Thyroid gland (tissue), 4 donors: Measurements from ENCODE around the gene LOXHD1. TPM values are rescaled to one million over a fixed set of nuclear protein-coding genes. Genes with fewer than 3 reads are reported as not detected.

Experiments
- DNase-seq, 2 donors: peaks; one replicate each; pipeline ENCODE4 v3.0.0-alpha.2; 2019
- H3K27ac ChIP-seq, 3 donors: fragments of 200-600 bp; sonication (generic); 1 replicate in 2 of 3; 2 replicates in 1 of 3; pipeline ENCODE4 v1.5.1; 2016 to 2019; ENCODE audit warnings: mild to moderate bottlenecking in 1 of 3, moderate library complexity in 1 of 3
- H3K27me3 ChIP-seq: fragments of 200-600 bp; sonication (generic); one replicate; pipeline ENCODE4 v1.5.1; 2019
- H3K36me3 ChIP-seq, 2 donors: fragments of 200-600 bp; sonication (generic); one replicate each; pipeline ENCODE4 v1.5.1; 2016 to 2019
- H3K4me1 ChIP-seq, 2 donors: fragments of 200-600 bp; sonication (generic); one replicate each; pipeline ENCODE4 v1.5.1; 2017 to 2019
- H3K4me3 ChIP-seq, 3 donors: fragments of 200-600 bp; sonication (generic); replicated peaks in 1 of 3; 1 replicate in 2 of 3; 2 replicates in 1 of 3; pipeline ENCODE4 v1.5.1; 2016; ENCODE audit warnings: mild to moderate bottlenecking in 1 of 3
- H3K9me3 ChIP-seq: fragments of 200-600 bp; sonication (generic); one replicate; pipeline ENCODE4 v1.5.1; 2017
- POLR2A ChIP-seq, 2 donors: fragments of 450-650 bp; IDR thresholded peaks; one replicate each; pipeline ENCODE4 v1.6.1; 2017; ENCODE audit warnings: antibody characterized with exemption in 2 of 2, mild to moderate bottlenecking in 2 of 2, moderate library complexity in 1 of 2
- WGBS, 2 donors: methylation state at CpG; one replicate each; pipeline ENCODE4 v1.1.5; 2017; 5-methylcytosine and 5-hydroxymethylcytosine counted together
- intact Hi-C: fragments of 100-400 bp; cut with DNase I; formaldehyde crosslinking; loops from one replicate; pipeline ENCODE4 v1.15.1; 2023
- total RNA-seq, 4 donors: library from RNA; depleted of rRNA; stranded (reverse); fragments of >200 nt; gene quantifications; one replicate each; pipeline ENCODE4 v1.2.3, GENCODE V29; 2016
- TF ChIP-seq, protein P1 (sequence below), 6 experiments: fragments of 200-600 bp in 3 of 6; fragments of 450-650 bp in 3 of 6; sonication (generic) in 3 of 6; IDR thresholded peaks; one replicate each; pipeline ENCODE4 v1.5.1; 2016 to 2019; ENCODE audit warnings: antibody characterized with exemption in 6 of 6, mild to moderate bottlenecking in 2 of 6, inconsistent platforms in 1 of 6, moderate library complexity in 1 of 6

LOXHD1 gene, protein sequence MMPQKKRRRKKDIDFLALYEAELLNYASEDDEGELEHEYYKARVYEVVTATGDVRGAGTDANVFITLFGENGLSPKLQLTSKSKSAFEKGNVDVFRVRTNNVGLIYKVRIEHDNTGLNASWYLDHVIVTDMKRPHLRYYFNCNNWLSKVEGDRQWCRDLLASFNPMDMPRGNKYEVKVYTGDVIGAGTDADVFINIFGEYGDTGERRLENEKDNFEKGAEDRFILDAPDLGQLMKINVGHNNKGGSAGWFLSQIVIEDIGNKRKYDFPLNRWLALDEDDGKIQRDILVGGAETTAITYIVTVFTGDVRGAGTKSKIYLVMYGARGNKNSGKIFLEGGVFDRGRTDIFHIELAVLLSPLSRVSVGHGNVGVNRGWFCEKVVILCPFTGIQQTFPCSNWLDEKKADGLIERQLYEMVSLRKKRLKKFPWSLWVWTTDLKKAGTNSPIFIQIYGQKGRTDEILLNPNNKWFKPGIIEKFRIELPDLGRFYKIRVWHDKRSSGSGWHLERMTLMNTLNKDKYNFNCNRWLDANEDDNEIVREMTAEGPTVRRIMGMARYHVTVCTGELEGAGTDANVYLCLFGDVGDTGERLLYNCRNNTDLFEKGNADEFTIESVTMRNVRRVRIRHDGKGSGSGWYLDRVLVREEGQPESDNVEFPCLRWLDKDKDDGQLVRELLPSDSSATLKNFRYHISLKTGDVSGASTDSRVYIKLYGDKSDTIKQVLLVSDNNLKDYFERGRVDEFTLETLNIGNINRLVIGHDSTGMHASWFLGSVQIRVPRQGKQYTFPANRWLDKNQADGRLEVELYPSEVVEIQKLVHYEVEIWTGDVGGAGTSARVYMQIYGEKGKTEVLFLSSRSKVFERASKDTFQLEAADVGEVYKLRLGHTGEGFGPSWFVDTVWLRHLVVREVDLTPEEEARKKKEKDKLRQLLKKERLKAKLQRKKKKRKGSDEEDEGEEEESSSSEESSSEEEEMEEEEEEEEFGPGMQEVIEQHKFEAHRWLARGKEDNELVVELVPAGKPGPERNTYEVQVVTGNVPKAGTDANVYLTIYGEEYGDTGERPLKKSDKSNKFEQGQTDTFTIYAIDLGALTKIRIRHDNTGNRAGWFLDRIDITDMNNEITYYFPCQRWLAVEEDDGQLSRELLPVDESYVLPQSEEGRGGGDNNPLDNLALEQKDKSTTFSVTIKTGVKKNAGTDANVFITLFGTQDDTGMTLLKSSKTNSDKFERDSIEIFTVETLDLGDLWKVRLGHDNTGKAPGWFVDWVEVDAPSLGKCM (N-terminal part only)
- under 1 TPM; 0.11 to 0.83 (median 0.32) TPM for total RNA-seq

DNA sequence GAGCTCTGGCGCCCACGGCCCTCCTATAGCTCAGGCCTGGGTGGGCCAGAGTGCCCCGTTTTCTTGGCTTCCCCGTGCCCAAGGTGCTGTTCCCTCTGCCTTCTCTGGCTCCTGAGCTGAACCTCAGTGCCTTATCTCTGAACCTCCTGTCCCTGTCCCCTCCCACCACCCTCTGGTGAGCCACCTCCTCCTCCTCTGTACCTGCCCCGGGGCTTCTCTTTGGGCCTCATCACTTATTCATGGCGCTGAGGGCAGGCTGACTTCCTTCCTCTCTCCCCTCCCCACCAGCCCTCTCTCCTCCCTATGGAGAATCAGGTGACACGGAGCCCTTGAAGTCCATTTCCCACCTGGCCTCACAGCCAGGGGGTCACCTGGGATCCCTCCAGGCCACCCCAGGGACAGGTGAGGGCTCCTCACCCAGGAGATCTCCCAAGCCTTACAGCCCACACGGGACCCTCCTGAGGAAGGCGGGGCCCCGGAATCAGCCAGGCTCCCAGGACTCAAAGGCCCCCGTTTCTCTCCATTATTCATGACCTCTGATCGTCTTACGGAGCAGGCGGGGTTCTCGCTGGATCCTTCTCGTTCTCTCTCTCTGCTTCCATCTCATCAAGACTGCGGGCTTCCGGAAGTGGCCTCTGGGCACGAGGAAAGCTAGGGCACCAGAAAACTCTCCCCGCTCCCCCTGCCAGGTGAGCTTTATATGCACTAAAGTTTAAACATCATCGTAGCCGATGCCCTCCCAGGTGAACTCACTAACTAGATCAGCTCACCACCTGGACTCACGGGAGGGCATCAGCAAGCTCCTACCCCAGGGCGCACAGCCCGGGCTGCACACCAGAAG is at the start of gene LOXHD1:
Gene LOXHD1 (minus strand): TSS at position 106 of the 841 bp plus-strand sequence. CDS start 187 bp downstream, outside the sequence.
- Histone ChIP-seq H3K4me1 (no peaks in the 10 kb centered on the region), H3K9me3 (no peaks in the 10 kb centered on the region), H3K4me3 (no peak within 1 kb of the TSS), H3K27ac (no peak within 1 kb of the TSS), H3K36me3 (no peaks in the 10 kb centered on the region), H3K27me3 (no peaks in the 10 kb centered on the region)
- intact Hi-C loops: loop anchor here (5.0 kb wide), 2 partner anchors 175 to 375 kb away; no protein-coding TSS in a partner anchor
- no peak for DNase-seq
- 79 to 82% methylated on average over 25 of the region's 25 CpGs for WGBS, 2 donors
- no peak for TF ChIP-seq POLR2A (IDR thresholded peaks at IDR 0.05)
- TF ChIP-seq, protein P1, sequence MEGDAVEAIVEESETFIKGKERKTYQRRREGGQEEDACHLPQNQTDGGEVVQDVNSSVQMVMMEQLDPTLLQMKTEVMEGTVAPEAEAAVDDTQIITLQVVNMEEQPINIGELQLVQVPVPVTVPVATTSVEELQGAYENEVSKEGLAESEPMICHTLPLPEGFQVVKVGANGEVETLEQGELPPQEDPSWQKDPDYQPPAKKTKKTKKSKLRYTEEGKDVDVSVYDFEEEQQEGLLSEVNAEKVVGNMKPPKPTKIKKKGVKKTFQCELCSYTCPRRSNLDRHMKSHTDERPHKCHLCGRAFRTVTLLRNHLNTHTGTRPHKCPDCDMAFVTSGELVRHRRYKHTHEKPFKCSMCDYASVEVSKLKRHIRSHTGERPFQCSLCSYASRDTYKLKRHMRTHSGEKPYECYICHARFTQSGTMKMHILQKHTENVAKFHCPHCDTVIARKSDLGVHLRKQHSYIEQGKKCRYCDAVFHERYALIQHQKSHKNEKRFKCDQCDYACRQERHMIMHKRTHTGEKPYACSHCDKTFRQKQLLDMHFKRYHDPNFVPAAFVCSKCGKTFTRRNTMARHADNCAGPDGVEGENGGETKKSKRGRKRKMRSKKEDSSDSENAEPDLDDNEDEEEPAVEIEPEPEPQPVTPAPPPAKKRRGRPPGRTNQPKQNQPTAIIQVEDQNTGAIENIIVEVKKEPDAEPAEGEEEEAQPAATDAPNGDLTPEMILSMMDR (IDR thresholded peaks at IDR 0.05): no peak

DNA sequence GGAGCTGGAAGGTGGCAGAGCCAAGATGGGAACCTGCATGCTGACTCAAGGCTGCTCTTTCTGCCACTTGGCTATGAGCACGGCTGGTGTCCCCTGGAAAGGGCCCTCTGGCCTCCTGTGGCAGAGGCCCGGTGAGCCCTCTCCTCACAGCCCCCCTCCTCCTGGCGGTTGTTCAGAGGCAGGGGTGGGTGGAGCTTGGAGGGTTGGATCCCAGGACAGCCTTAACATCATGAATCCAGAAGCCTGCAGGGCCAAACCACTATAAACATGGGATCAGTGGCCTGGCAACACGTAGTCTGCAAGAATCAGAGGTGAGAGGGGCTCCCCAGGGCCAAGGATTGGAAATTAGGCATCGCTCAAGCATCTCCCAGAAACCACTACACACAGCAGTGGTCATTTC is 48.5 kb upstream of the LOXHD1 start:
- no peak overlapping the region for H3K4me3 ChIP-seq
- intact Hi-C loops: no loop called here
- no peaks in the 10 kb centered on the region for H3K4me1 ChIP-seq
- H3K9me3 ChIP-seq: no peaks in the 10 kb centered on the region
- H3K27me3 ChIP-seq: no peaks in the 10 kb centered on the region
- WGBS, 2 donors: 51 to 70% methylated on average over 3 to 5 of the region's 5 CpGs
- H3K36me3 ChIP-seq: no peaks in the 10 kb centered on the region
- TF ChIP-seq, protein P1 (IDR thresholded peaks at IDR 0.05): no peak
- no peak for TF ChIP-seq POLR2A (IDR thresholded peaks at IDR 0.05)
- no peak for DNase-seq
- no peak overlapping the region for H3K27ac ChIP-seq

DNA sequence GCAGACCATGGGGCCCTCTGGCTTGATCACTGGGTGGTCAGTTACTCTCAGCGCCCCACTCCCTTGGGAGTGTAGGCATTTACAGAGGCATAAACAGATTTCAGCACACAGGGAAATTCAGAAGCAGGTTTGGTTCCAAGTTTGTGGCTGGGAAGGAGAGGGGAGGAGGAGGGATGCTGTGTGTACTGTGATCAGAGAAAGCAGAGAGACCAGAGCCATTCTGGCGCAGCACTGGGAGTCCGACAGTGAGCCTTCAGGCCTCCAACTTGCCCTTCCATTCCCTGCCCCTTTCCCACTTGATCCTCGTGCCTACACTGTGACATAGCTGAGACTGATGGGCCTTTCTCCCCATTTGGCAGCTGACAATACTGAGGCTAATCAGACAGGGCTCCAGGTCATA is 47.8 kb upstream of the LOXHD1 start:
- Histone ChIP-seq H3K27ac (no peak overlapping the region), H3K9me3 (no peaks in the 10 kb centered on the region), H3K4me3 (no peak overlapping the region), H3K27me3 (no peaks in the 10 kb centered on the region), H3K36me3 (no peaks in the 10 kb centered on the region), H3K4me1 (no peaks in the 10 kb centered on the region)
- no peak for TF ChIP-seq POLR2A (IDR thresholded peaks at IDR 0.05)
- TF ChIP-seq, protein P1 (IDR thresholded peaks at IDR 0.05): no peak
- intact Hi-C loops: no loop called here
- WGBS, 2 donors: 90 to 92% methylated on average over 4 of the region's 4 CpGs
- no peak for DNase-seq

DNA sequence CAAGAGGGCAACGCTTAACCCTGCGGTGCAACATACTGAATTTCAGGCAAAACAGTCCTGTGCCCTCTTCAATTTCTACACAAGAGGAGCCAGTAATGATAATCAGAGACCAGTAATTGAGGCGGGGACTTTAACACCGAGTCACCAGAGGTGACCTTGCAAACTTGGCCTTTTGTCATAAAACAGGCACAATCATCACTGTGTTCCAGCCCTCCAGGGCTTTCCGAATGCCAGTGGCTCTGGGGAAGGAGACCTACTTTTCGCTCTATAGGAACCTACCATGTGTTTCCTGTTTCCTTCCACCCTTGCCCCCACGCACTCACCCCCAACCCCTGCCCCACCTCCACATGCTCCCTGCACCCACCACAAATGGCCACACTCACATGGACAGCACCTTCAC is 47.2 kb upstream of the LOXHD1 start:
- no peaks in the 10 kb centered on the region for H3K27me3 ChIP-seq
- DNase-seq: no peak
- TF ChIP-seq POLR2A (IDR thresholded peaks at IDR 0.05): no peak
- TF ChIP-seq, protein P1 (IDR thresholded peaks at IDR 0.05): no peak
- intact Hi-C loops: no loop called here
- H3K36me3 ChIP-seq: no peaks in the 10 kb centered on the region
- WGBS, 2 donors: 81 to 82% methylated on average over 7 of the region's 7 CpGs
- H3K4me3 ChIP-seq: no peak overlapping the region
- H3K4me1 ChIP-seq: no peaks in the 10 kb centered on the region
- H3K27ac ChIP-seq: no peak overlapping the region
- H3K9me3 ChIP-seq: no peaks in the 10 kb centered on the region
